ENCODE data around the gene AP2A2.

Gene AP2A2

GRCh38 chr11:887589-887988, 38.1 kb upstream of the AP2A2 start:
- Histone ChIP-seq H3K4me2 (ENCODE audit: low read length, poor library complexity, severe bottlenecking) (no peak overlapping the region), H3K4me3 (ENCODE audit: insufficient read depth in 1 of 2, low read depth in 1 of 2, low read length in 2 of 2) (no peak overlapping the region), H2AK5ac (ENCODE audit: low read length, severe bottlenecking) (no peak overlapping the region), H2AFZ (ENCODE audit: low read depth, low read length) (no peak overlapping the region), H3K9me3 (ENCODE audit: control insufficient read depth, low read length) (no peaks in the 10 kb centered on the region), H2BK120ac (ENCODE audit: low read depth, low read length) (no peak overlapping the region), H3K27ac (ENCODE audit: low read length, poor library complexity, severe bottlenecking) (no peak overlapping the region), H3K9ac (ENCODE audit: low read length) (no peak overlapping the region), H3K4me1 (ENCODE audit: control insufficient read depth, insufficient read depth, low read depth, low read length) (peaks cover 16% of the 10 kb centered on the region), H2BK15ac (ENCODE audit: low read depth, poor library complexity, severe bottlenecking) (no peak overlapping the region), H2BK12ac (ENCODE audit: low read length in 2 of 2) (no peak overlapping the region), H3K36me3 (ENCODE audit: control insufficient read depth in 1 of 2, insufficient read depth in 2 of 2, low read depth in 1 of 2, low read length in 2 of 2) (peaks cover 36 to 72% of the 10 kb centered on the region in 2 experiments), H4K91ac (ENCODE audit: low read length) (no peak overlapping the region), H3K23ac (ENCODE audit: low read length in 2 of 2) (no peak overlapping the region), H3K14ac (ENCODE audit: low read length in 2 of 2) (no peak overlapping the region), H2BK5ac (ENCODE audit: low read depth, low read length, poor library complexity, severe bottlenecking) (no peak overlapping the region), H3K18ac (ENCODE audit: low read depth in 1 of 2, low read length in 2 of 2) (no peak overlapping the region), H3K27me3 (ENCODE audit: control insufficient read depth in 1 of 2, insufficient read depth in 1 of 2, low read length in 2 of 2) (no peaks in the 10 kb centered on the region), H3K79me1 (replicated peaks; ENCODE audit: low read length, poor library complexity, severe bottlenecking) (peaks cover 12% of the 10 kb centered on the region), H4K8ac (ENCODE audit: low read length) (no peak overlapping the region), H3K4ac (ENCODE audit: low read depth in 1 of 2, low read length in 2 of 2) (no peak overlapping the region)
- DNase-seq, result no peak
- WGBS, result 96% methylated on average over 14 of the region's 14 CpGs

- Histone ChIP-seq H3K9ac (ENCODE audit: low read length) (no peak overlapping the region), H4K91ac (ENCODE audit: low read length) (no peak overlapping the region), H2BK12ac (ENCODE audit: low read length in 2 of 2) (no peak overlapping the region), H3K14ac (ENCODE audit: low read length in 2 of 2) (no peak overlapping the region), H3K4me1 (ENCODE audit: control insufficient read depth, insufficient read depth, low read depth, low read length) (peaks cover 9% of the 10 kb centered on the region), H3K4me3 (ENCODE audit: insufficient read depth in 1 of 2, low read depth in 1 of 2, low read length in 2 of 2) (no peak overlapping the region), H2AFZ (ENCODE audit: low read depth, low read length) (no peak overlapping the region), H3K23ac (ENCODE audit: low read length in 2 of 2) (no peak overlapping the region), H4K8ac (ENCODE audit: low read length) (no peak overlapping the region), H3K36me3 (ENCODE audit: control insufficient read depth in 1 of 2, insufficient read depth in 2 of 2, low read depth in 1 of 2, low read length in 2 of 2) (peaks cover 27 to 62% of the 10 kb centered on the region in 2 experiments), H3K4ac (ENCODE audit: low read depth in 1 of 2, low read length in 2 of 2) (no peak overlapping the region), H2BK15ac (ENCODE audit: low read depth, poor library complexity, severe bottlenecking) (no peak overlapping the region), H2BK120ac (ENCODE audit: low read depth, low read length) (no peak overlapping the region), H3K27me3 (ENCODE audit: control insufficient read depth in 1 of 2, insufficient read depth in 1 of 2, low read length in 2 of 2) (no peaks in the 10 kb centered on the region), H3K18ac (ENCODE audit: low read depth in 1 of 2, low read length in 2 of 2) (no peak overlapping the region), H2AK5ac (ENCODE audit: low read length, severe bottlenecking) (no peak overlapping the region), H3K9me3 (ENCODE audit: control insufficient read depth, low read length) (no peaks in the 10 kb centered on the region), H2BK5ac (ENCODE audit: low read depth, low read length, poor library complexity, severe bottlenecking) (no peak overlapping the region), H3K79me1 (replicated peaks; ENCODE audit: low read length, poor library complexity, severe bottlenecking) (peaks cover 12% of the 10 kb centered on the region), H3K27ac (ENCODE audit: low read length, poor library complexity, severe bottlenecking) (no peak overlapping the region), H3K4me2 (ENCODE audit: low read length, poor library complexity, severe bottlenecking) (no peak overlapping the region)
- 95% methylated on average over 45 of the region's 45 CpGs for WGBS
- no peak for DNase-seq
These were observed 37.1 kb upstream of the AP2A2 start for GRCh38 chr11:888310-889212.

- WGBS, result 95% methylated on average over 13 of the region's 13 CpGs
- Histone ChIP-seq H3K9me3 (ENCODE audit: control insufficient read depth, low read length) (no peaks in the 10 kb centered on the region), H3K27ac (ENCODE audit: low read length, poor library complexity, severe bottlenecking) (no peak overlapping the region), H4K8ac (ENCODE audit: low read length) (no peak overlapping the region), H3K4me3 (ENCODE audit: insufficient read depth in 1 of 2, low read depth in 1 of 2, low read length in 2 of 2) (no peak overlapping the region), H3K4me2 (ENCODE audit: low read length, poor library complexity, severe bottlenecking) (no peak overlapping the region), H3K36me3 (ENCODE audit: control insufficient read depth in 1 of 2, insufficient read depth in 2 of 2, low read depth in 1 of 2, low read length in 2 of 2) (peaks cover 22 to 58% of the 10 kb centered on the region in 2 experiments), H2BK12ac (ENCODE audit: low read length in 2 of 2) (peak overlapping the region in 1 of 2 experiments; percentile 23), H2BK120ac (ENCODE audit: low read depth, low read length) (no peak overlapping the region), H2AK5ac (ENCODE audit: low read length, severe bottlenecking) (no peak overlapping the region), H4K91ac (ENCODE audit: low read length) (peak overlapping the region; percentile 49), H2BK5ac (ENCODE audit: low read depth, low read length, poor library complexity, severe bottlenecking) (no peak overlapping the region), H3K14ac (ENCODE audit: low read length in 2 of 2) (peak overlapping the region in 1 of 2 experiments; percentile 22), H3K18ac (ENCODE audit: low read depth in 1 of 2, low read length in 2 of 2) (no peak overlapping the region), H3K4me1 (ENCODE audit: control insufficient read depth, insufficient read depth, low read depth, low read length) (peaks cover 9% of the 10 kb centered on the region), H2BK15ac (ENCODE audit: low read depth, poor library complexity, severe bottlenecking) (no peak overlapping the region), H3K23ac (ENCODE audit: low read length in 2 of 2) (no peak overlapping the region), H3K9ac (ENCODE audit: low read length) (no peak overlapping the region), H2AFZ (ENCODE audit: low read depth, low read length) (no peak overlapping the region), H3K27me3 (ENCODE audit: control insufficient read depth in 1 of 2, insufficient read depth in 1 of 2, low read length in 2 of 2) (no peaks in the 10 kb centered on the region), H3K79me1 (replicated peaks; ENCODE audit: low read length, poor library complexity, severe bottlenecking) (peaks cover 12% of the 10 kb centered on the region), H3K4ac (ENCODE audit: low read depth in 1 of 2, low read length in 2 of 2) (no peak overlapping the region)
- DNase-seq, result no peak
These were observed 36.4 kb upstream of the AP2A2 start for GRCh38 chr11:889257-889656.

- Histone ChIP-seq H3K4me2 (ENCODE audit: low read length, poor library complexity, severe bottlenecking) (no peak overlapping the region), H2BK12ac (ENCODE audit: low read length in 2 of 2) (peak overlapping the region in 1 of 2 experiments; percentile 23), H3K9ac (ENCODE audit: low read length) (no peak overlapping the region), H2AK5ac (ENCODE audit: low read length, severe bottlenecking) (no peak overlapping the region), H2BK5ac (ENCODE audit: low read depth, low read length, poor library complexity, severe bottlenecking) (no peak overlapping the region), H3K27me3 (ENCODE audit: control insufficient read depth in 1 of 2, insufficient read depth in 1 of 2, low read length in 2 of 2) (no peaks in the 10 kb centered on the region), H4K91ac (ENCODE audit: low read length) (peak overlapping the region; percentile 49), H3K4me3 (ENCODE audit: insufficient read depth in 1 of 2, low read depth in 1 of 2, low read length in 2 of 2) (peak overlapping the region in 1 of 2 experiments; percentile 7), H2BK120ac (ENCODE audit: low read depth, low read length) (no peak overlapping the region), H3K4me1 (ENCODE audit: control insufficient read depth, insufficient read depth, low read depth, low read length) (peaks cover 11% of the 10 kb centered on the region), H3K4ac (ENCODE audit: low read depth in 1 of 2, low read length in 2 of 2) (no peak overlapping the region), H3K27ac (ENCODE audit: low read length, poor library complexity, severe bottlenecking) (no peak overlapping the region), H2BK15ac (ENCODE audit: low read depth, poor library complexity, severe bottlenecking) (no peak overlapping the region), H4K8ac (ENCODE audit: low read length) (no peak overlapping the region), H3K14ac (ENCODE audit: low read length in 2 of 2) (peak overlapping the region in 1 of 2 experiments; percentile 22), H3K36me3 (ENCODE audit: control insufficient read depth in 1 of 2, insufficient read depth in 2 of 2, low read depth in 1 of 2, low read length in 2 of 2) (peaks cover 22 to 57% of the 10 kb centered on the region in 2 experiments), H3K18ac (ENCODE audit: low read depth in 1 of 2, low read length in 2 of 2) (no peak overlapping the region), H2AFZ (ENCODE audit: low read depth, low read length) (no peak overlapping the region), H3K23ac (ENCODE audit: low read length in 2 of 2) (no peak overlapping the region), H3K79me1 (replicated peaks; ENCODE audit: low read length, poor library complexity, severe bottlenecking) (peaks cover 12% of the 10 kb centered on the region), H3K9me3 (ENCODE audit: control insufficient read depth, low read length) (no peaks in the 10 kb centered on the region)
- 95% methylated on average over 32 of the region's 32 CpGs for WGBS
- no peak for DNase-seq
These were observed 35.8 kb upstream of the AP2A2 start for GRCh38 chr11:889687-890475.

Measured in mesenchymal stem cell (in vitro differentiated cells and primary cell).